ENCODE data around the gene PGK1.
"Not testable (repeated sequence)": the region's sequence is repeated elsewhere in the genome, so short reads cannot be mapped to it uniquely, and the experiment has no call there.

Gene PGK1

DNA sequence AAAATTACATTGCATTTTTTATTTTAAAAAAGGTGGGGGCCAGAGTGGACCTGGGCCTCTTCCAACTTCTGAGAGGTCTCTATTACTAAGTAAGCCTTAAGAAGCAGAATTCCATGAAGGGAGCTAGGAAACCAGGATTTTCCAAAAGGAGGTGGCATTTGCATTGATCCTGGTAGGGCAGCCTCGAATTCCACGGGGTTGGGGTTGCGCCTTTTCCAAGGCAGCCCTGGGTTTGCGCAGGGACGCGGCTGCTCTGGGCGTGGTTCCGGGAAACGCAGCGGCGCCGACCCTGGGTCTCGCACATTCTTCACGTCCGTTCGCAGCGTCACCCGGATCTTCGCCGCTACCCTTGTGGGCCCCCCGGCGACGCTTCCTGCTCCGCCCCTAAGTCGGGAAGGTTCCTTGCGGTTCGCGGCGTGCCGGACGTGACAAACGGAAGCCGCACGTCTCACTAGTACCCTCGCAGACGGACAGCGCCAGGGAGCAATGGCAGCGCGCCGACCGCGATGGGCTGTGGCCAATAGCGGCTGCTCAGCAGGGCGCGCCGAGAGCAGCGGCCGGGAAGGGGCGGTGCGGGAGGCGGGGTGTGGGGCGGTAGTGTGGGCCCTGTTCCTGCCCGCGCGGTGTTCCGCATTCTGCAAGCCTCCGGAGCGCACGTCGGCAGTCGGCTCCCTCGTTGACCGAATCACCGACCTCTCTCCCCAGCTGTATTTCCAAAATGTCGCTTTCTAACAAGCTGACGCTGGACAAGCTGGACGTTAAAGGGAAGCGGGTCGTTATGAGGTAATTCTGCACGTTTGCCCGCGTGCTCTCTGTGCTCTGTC, at the start of gene PGK1:
Gene PGK1, plus strand, starts transcription at position 626 of the 824 bp plus-strand sequence. Its CDS starts 93 bp downstream, at position 719.
- DNase-seq (ENCODE audit: low spot score), result peak; percentile 94

DNA sequence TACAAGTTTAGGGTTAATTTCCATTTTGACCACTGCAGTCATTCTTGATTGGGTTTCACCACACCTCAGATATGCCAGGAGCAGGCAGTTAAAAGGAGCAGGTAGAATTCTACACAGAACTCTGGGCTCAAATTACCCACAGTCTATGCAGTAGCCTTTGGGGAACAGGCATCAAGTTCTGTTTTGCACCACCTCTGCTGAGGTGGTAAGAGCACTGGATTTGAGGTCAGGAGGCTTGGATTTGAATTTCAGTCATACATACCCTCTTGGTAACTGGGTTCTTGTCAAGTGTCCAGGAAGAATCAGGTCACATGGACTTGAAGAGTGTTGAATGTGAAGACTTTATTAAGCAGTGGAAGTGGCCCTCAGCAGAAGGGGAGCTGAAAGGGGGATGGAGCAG, 40.4 kb upstream of the PGK1 start:
- no peak for DNase-seq (ENCODE audit: low spot score)

DNA sequence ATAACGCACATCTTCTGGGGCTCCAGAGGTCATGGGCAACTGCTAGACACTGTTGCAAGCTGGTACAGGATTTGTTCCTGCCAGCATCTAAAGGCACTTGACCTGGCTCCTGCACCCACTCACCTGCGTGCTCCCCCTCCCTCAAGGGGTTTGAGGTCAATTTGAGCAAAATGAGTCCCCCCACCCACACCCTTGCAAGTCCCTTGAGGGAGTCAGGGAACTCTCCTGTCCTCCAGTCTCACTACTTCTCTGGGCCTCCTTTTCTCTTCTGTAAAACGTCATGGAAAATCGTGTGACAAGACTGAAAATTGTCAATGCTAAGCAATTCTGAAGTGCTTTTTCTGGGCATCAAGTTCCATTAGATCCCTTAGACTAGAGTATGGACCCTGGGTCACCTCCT, 39.9 kb upstream of the PGK1 start:
- DNase-seq (ENCODE audit: low spot score), result no peak

DNA sequence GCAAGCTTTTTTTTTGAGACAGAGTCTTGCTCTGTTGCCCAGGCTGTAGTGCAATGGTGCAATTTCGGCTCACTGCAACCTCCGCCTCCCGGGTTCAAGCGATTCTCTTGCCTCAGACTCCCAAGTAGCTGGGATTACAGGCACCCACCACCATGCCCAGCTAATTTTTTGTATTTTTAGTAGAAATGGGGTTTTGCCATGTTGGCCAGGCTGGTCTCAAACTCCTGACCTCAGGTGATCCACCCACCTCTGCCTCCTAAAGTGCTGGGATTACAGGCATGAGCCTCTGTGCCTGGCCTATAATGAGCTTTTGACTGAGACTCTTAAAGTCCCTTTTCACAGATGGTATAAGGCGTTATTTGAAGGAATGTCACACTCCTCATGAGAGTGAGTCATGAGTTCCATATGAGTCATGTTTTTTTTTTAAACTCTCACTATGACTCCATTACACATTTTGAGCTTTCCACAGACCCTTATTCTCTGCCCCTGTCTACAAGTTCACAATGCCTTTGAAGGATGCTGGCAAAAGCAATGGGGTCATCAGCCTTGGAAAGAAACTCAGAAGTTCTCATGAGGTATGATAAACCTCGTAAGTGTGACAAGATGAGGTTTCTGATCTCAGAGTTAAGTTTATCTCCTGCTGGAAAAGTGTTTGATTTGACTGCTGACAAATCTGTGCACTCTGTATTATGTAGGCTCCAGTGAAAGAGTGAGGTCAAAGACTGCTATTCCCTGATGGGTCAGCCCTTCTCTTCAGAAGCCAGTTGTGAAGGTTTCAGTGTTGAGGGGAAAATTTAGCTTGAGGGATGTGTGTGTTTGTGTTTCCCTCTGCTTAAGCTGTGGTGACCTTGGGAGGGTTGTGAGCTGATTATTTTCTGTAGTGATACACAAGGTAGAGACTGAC, 39.1 kb upstream of the PGK1 start:
- peak; percentile 89 for DNase-seq (ENCODE audit: low spot score)

DNA sequence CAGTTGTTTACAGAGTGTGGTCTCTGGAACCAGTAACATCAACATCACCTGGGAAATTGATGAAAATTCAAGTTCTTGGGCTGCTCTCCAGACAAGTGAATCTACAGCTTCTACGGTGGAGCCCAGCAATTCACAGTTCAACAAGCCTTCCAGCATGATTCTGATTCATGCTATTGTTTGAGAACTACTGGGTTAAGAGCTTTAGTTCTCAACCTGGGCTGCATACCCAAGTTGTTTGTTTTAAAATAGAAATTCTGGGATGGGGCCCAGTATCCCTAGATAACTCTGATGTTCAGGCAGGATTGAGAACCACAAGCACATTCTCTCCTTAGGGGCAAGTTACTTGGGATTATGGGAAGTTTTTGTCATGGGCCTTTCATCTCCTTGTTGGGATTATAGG, 37.9 kb upstream of the PGK1 start:
- DNase-seq (ENCODE audit: low spot score), result no peak

DNA sequence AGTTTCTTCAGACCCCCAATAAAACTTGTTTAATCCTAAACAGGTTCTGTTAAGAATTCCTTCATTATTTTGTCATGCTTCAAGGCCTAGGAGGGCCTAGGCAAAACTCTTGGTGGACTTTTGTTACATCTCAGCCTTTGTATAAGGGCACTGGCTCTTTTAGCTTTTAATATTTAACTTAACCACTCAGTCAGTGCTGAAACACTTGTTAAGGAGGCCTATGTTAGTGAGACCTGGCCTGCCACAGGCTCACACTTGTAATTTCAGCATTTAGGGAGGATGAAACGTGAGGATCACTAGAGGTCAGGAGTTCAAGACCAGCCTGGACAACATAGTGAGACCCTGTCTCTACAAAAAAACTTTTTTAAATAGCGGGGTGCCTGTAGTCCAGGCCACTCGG, 32.7 kb upstream of the PGK1 start:
- no peak for DNase-seq (ENCODE audit: low spot score)

DNA sequence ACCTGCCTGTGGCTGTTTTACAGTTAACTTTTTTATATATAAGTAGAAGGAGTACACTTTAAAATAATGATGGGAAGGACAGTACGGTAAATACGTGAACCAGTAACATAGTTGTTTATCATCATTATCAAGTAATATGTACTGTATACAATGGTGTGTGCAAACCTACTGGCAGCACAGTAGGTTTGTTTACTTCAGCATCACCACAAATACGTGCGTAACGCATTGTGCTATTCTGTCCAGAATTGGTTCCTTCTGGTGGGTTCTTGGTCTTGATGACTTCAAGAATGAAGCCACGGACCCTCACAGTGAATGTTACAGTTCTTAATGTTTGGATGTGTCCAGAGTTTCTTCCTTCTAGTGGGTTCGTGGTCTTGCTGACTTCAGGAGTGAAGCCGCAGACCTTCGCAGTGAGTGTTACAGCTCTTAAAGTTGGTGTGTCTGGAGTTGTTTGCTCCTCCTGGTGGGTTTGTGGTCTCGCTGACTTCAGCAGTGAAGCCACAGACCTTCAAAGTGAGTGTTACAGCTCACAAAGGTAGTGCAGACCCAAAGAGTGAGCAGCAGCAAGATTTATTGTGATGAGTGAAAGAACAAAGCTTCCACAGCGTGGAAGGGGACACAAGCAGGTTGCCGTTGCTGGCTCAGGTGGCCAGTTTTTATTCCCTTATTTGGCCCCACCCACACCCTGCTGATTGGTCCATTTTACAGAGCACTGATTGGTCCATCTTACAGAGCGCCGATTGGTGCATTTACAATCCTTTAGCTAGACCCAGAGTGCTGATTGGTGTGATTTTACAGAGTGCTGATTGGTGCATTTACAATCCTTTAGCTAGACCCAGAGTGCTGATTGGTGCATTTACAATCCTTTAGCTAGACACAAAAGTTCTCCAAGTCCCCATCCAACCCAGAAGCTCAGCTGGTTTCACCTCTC, 30.6 kb upstream of the PGK1 start:
- DNase-seq (ENCODE audit: low spot score), result not testable (repeated sequence)

DNA sequence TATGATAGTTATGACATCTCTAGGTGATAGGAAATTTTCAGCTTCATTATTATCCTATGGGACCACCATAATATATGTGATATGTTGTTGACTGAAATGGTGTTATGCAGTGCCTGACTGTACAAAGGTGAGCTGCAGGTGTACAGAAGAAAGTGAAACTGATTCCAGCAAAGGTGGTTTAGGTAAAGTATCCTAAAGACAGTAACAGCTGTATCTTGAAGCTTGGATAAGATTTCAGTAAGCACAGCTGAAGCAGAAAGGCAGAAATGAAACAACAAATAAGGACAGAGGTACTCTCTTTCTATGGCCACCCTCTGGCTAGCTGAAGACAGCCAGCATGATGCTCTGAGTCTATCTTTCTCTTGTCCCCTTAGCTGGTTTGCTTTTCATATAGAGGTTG, 30.0 kb upstream of the PGK1 start:
- no peak for DNase-seq (ENCODE audit: low spot score)

DNA sequence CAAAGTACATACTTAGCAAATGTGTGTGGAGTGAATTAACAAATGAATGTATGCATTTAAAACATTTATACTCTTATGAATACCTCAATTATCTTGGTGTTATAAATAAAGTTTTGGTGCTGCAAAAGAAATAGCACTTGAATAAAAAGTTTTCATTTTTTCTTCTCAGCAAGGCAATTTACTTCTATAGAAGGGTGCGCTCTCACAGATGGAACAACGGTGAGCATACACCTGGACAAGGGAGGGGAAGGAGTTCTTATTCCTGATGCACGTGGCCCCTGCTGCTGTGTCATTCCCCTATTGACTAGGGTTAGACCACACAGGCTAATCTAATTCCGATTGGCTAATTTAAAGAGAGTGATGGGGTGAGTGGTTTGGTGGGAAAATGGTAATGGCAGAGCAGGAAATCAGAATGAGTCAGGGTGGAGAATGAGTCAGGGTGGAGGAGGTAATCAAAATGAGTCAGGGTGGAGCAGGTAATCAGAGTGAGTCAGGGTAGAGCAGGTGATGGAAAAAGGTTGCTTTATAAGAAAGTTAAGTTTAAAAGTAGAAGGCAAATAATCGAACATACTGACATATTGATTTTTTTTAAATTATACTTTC, 28.2 kb upstream of the PGK1 start:
- peak; percentile 56 for DNase-seq (ENCODE audit: low spot score)

DNA sequence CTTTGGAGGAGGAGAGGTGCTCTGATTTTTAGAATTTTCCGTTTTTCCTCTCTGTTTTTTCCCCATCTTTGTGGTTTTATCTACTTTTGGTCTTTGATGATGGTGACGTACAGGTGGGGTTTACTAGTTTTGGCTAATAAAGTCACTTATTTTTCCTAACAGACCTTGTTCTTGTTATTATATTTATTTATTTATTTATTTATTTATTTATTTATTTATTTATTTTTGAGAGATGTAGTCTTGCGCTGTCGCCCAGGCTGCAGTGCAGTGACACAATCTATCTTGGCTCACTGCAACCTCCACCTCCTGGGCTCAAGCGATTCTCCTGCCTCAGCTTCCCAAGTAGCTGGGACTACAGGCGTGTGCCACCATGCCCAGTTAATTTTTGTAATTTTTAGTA, 22.6 kb upstream of the PGK1 start:
- DNase-seq (ENCODE audit: low spot score), result not testable (repeated sequence)

DNA sequence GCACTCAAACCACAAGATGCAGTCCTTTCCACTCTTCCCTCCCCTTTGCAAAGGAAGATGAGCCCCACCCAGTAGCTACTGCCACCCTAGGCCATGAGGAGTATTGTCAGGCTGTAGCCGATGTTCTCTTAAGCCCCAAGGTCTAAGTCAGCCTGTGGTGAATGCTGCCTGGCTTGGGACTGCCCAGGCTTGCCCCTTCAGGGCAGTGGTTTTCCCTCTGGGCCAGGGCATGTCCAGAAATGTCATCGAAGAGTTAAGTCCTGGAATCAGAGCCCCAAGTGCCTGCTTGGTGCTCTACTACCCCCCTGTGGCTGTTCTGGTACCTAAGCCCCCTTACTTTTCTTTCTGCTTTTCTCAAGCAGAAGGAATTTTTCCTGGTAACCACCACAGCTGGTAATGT, 11.8 kb upstream of the PGK1 start:
- DNase-seq (ENCODE audit: low spot score), result peak; percentile 28

DNA sequence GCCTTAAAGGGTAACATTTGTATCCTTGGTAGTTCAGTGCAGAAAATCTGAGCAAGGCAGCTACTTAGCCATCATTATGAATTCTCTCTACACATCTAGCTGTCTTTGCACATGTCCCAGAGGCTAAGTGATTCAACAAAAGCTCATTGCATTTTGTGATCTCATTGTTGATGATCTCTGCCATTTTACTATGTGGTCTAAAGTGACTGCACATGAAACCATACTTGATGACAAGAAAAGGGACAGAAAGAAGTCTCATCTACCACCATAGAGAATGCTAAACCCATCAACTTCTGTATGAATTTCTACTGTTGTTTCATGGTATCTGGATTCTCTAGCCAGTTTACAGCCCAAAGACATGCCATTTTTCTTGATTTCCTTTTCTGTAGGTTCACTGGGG, 5.9 kb upstream of the PGK1 start:
- no peak for DNase-seq (ENCODE audit: low spot score)

DNA sequence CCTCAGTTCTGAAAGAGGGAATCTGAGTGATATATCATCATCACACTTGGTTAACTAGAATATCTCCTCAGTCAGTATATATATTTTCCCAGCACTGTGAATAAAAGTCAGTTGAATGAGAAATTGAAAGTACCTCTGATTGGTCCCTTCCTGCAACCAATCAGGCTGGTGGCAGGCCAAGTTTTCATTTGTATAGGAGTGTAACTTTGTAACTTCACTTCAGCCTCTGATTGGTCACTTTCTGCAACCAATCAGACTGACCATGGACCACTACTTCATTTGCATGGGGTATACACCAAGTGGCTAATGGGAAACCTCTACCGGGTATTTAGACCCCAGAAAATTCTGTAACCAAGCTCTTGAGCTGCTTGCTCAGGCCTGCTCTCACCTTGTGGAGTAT, 2.0 kb upstream of the PGK1 start:
- no peak for DNase-seq (ENCODE audit: low spot score)

DNA sequence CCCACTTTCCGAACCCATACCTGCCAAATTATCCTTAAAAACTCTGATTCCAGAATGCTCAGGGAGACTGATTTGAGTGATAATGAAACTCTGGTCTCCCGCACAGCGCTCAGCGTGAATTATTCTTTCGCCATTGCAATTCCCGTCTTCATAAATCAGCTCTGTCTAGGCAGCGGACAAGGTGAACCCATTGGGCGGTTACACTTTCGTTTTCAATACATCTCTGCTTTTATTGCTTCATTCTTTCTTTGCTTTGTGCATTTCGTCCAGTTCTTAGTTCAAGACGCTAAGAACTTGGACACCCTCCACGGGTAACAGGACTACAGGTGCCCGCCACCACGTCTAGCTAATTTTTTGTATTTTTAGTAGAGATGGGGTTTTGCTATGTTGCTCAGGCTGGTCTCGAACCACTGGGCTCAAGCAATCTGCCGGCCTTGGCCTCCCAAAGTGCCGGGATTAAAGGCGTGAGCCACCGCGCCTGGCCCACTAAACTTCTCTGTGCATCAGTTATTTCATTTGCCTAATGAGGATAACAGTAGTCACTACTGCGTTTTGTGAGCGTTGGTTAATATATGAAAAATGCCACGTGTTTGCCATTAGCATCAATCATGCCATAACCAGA, 936 bp upstream of the PGK1 start:
- no peak for DNase-seq (ENCODE audit: low spot score)

DNA sequence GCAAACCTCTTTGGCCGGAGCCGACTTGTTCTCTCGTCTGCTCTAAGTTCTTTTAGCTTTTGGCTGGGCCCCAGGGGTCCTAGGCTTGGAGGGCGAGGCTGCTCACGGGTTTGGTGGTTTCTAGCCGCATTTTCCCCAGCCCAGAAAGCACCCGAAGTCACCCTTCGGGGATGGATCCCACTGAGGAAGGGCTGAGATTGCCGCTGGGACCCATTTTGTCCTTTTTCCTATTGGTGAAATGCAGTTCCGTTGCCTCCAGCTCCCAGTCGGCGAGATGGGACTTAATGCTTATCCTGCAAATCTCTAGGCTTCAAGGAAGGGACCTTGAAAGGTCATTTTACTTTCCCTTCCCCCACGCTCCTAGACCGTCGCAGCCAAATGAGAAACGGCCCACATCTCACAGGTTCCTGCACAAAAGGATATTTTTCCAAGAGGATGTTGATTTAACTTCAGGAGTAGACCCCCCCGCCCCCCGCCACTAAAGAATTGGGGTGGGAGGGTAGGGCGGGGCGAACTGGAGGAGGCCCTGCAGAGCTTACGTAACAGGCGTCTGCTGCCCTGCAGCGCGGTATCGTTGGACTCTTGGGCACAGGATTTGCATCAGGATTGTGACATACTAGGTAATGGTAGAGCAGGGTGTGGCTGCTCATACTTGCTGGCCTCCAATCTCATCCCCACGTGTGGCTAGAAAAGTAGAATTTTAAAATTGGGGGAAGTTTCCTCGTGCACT, 564 bp downstream of the PGK1 start:
- DNase-seq (ENCODE audit: low spot score), result peak; percentile 71

DNA sequence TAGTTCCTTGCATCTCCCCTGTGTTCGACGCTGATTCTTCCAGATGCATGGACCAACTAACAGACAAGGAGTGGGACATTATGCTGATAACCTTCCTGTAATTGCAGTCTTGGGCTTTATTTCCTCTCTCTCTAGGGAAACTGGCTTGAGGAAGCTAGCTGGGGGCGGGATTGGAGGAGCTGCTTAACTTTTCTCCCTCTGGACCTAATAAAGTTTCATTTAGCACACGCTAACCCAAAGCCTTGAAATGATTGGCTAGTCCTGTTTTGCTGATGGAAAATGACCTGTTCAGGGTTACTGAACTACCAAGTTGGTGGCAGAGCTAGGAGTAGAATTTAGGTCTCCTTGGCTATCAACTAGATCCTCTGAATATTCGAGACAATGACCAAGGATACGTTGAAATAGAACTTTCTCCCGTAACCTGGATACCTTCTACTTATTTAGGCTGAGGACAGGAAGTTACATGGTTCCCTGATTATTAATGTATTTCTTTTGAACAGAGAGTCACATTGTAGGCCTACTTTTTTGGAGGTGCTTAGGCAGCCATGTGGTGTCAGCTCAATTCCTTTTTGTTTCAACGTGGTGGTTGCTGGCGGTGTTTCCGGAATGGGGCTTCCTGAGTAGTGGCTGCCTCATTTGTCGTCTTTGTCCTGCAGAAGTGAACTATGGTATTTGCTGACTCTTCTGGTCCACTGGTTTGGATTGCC, 2.0 kb downstream of the PGK1 start:
- peak; percentile 25 for DNase-seq (ENCODE audit: low spot score)

DNA sequence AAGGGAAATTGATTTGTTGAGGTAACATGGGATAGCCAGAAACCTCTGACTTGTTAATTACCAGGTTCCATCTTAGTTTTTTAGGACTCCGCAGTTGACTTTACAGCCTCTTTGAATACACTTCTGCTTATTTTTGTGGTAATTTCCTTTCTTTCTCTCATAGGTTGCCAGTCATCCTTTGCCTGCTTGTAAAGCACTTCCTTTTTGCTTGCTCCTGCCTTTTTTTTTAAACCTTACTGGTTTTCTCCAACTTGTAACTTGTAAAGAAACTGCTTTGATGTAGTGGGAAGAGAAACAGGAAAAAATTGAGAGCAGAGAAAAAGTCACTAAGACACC, 2.6 kb downstream of the PGK1 start:
- no peak for DNase-seq (ENCODE audit: low spot score)

DNA sequence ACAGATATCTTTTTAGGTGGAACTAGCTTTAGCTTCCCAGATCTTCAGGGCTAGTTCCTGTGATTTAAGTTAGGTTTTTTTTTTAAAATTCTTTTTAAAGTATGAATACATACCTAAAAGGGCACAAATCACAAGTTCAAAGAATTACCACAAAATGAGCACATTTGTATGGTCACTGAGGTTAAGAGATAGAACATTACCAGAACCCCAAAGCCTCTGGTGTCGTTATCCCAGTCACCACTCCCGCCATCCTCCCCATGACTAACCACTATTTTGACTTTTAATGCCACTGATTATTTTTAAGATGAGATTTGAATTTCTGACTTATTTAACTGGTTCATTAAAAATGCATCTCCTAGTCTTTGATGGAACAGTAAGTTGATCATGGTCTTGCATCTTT, 5.4 kb downstream of the PGK1 start:
- no peak for DNase-seq (ENCODE audit: low spot score)

DNA sequence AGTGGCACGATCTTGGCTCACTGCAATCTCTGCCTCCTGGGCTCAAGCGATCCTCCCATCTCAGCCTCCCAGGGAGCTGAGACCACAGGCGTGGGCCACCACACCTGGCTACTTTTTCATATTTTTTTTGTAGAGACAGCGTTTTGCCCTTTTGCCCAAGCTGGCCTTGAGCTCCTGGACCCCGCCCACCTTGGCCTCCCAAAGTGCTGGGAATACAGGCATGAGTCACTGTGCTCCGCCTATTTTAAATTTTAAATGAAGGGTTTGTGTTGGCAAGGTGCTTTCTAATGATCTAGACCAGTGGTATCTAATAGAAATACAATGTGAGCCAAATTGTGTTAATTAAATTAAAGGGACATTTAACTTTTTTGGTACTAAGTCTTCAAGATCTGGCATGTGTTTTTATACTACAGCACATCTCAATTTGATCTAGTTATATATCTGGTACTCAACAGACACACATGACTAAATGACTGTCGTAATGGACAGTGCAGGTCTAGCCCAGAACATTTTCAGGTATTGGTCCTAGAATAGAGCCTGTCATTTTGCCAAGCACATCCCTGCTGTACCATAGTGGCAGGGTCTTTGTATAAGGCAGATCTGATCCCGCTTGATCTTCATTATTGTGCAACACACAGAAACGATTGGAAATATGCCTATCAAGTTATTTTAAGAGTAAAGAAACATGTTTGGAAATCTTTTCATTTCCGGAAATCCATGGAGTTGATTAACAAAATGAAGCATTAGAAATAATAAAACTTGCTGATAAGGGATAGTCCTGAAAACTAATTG, 7.3 kb downstream of the PGK1 start:
- DNase-seq (ENCODE audit: low spot score), result no peak
